Sigmoid colon (tissue), 4 donors: ENCODE measurements around the gene TOR1A.

Experiments used
- CTCF ChIP-seq, 4 experiments: fragments of 450-650 bp in 3 of 4; fragments of 200-600 bp in 1 of 4; IDR thresholded peaks; one replicate each; pipeline ENCODE4 v1.5.1; 2016 to 2019; ENCODE audit warnings: antibody characterized with exemption in 4 of 4, mild to moderate bottlenecking in 3 of 4, moderate library complexity in 2 of 4
- EP300 ChIP-seq, 4 donors: sonication (generic); formaldehyde crosslinking; IDR thresholded peaks; one replicate each; pipeline ENCODE4 v1.6.1; 2017; ENCODE audit warnings: antibody characterized with exemption in 4 of 4
- POLR2A ChIP-seq, 2 donors: fragments of 450-650 bp; IDR thresholded peaks; one replicate each; pipeline ENCODE4 v1.6.1; 2016; ENCODE audit warnings: antibody characterized with exemption in 2 of 2, mild to moderate bottlenecking in 2 of 2, moderate library complexity in 2 of 2
- POLR2AphosphoS5 ChIP-seq, 4 donors: sonication (generic); formaldehyde crosslinking; IDR thresholded peaks; one replicate each; pipeline ENCODE4 v1.6.1; 2017; ENCODE audit warnings: antibody characterized with exemption in 4 of 4

- TF ChIP-seq CTCF (IDR thresholded peaks at IDR 0.05), result no peak
- TF ChIP-seq POLR2AphosphoS5 (IDR thresholded peaks at IDR 0.05), result no peak
- no peak for TF ChIP-seq EP300 (IDR thresholded peaks at IDR 0.05)
- TF ChIP-seq POLR2A (IDR thresholded peaks at IDR 0.05), result no peak
Observed at GRCh38 chr9:129810788-129811187, 13.1 kb downstream of the TOR1A start.
